ENCODE results near the gene ABCB1. TPM values are rescaled to one million over a fixed set of nuclear protein-coding genes. Genes with fewer than 3 reads are reported as not detected.
A peak's percentile ranks its signal among the peaks of the same experiment; 100 is the strongest.

Gene ABCB1
- not detected for polyA plus RNA-seq (2013, experiment 1 of 4)
- not detected for polyA plus RNA-seq (2013, experiment 2 of 4)
- polyA plus RNA-seq (2013, experiment 3 of 4) = 0.21 TPM
- not detected for polyA plus RNA-seq (2013, experiment 4 of 4)

- peaks cover 47% of the 10 kb centered on the region for H3K27me3 ChIP-seq (ENCODE audit: control insufficient read depth, insufficient read depth, low read length, poor library complexity, severe bottlenecking)
- WGBS, 2 experiments = 4 to 5% methylated on average over 61 of the region's 61 CpGs
Observed at GRCh38 chr7:87600130-87601124, at the start of gene ABCB1. Gene ABCB1 (minus strand): TSS chr7:87600884. CDS start chr7:87600184, 700 bp downstream.

DNA sequence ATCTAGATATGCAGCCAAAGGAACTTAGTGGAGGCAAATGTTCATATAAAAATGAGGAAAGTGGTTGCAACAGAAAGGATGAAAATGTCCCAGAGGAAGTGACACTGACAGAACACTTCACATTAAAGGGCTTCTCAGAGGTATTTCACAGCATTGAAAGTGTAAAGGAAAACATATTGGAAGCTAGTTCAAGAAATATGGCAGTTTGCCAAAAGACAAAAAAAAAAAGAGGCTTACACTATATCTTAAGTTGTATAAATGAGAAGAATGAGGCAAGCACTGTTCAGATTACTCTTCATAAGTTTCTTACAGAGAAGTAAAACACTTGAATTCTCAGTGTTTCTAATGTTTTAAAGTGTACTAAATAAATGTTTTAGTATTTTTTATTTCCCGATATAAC, 47.6 kb upstream of the ABCB1 start:
- H3K4me3 ChIP-seq (ENCODE audit: insufficient read depth, low read depth, low read length) = no peak overlapping the region
- H3K36me3 ChIP-seq (ENCODE audit: control insufficient read depth, insufficient read depth, low read length) = no peaks in the 10 kb centered on the region
- no peaks in the 10 kb centered on the region for H3K27me3 ChIP-seq (ENCODE audit: control insufficient read depth, insufficient read depth, low read length, poor library complexity, severe bottlenecking)
- H3K27ac ChIP-seq (ENCODE audit: insufficient read depth, low read depth, low read length, poor library complexity, severe bottlenecking) = no peak overlapping the region
- no CpG with 5 or more reads among the region's 1 CpG for WGBS, 2 experiments
- H3K4me1 ChIP-seq (ENCODE audit: control insufficient read depth, insufficient read depth, low read length) = no peaks in the 10 kb centered on the region
- no peaks in the 10 kb centered on the region for H3K9me3 ChIP-seq (ENCODE audit: control insufficient read depth, low read length)

More at GRCh38 chr7:87600130-87601124, at the start of gene ABCB1:
- no peaks in the 10 kb centered on the region for H3K4me1 ChIP-seq (ENCODE audit: control insufficient read depth, insufficient read depth, low read length)
- no peak within 1 kb of the TSS for H3K27ac ChIP-seq (ENCODE audit: insufficient read depth, low read depth, low read length, poor library complexity, severe bottlenecking)
- H3K36me3 ChIP-seq (ENCODE audit: control insufficient read depth, insufficient read depth, low read length) = no peaks in the 10 kb centered on the region
- no peaks in the 10 kb centered on the region for H3K9me3 ChIP-seq (ENCODE audit: control insufficient read depth, low read length)
- peak within 1 kb of the TSS; percentile 32 for H3K4me3 ChIP-seq (ENCODE audit: insufficient read depth, low read depth, low read length)

GRCh38 chr7:87645446-87645845, 44.8 kb upstream of the ABCB1 start:
- no peaks in the 10 kb centered on the region for H3K27me3 ChIP-seq (ENCODE audit: control insufficient read depth, insufficient read depth, low read length, poor library complexity, severe bottlenecking)
- 95 to 100% methylated on average over 1 of the region's 1 CpG for WGBS, 2 experiments
- no peak overlapping the region for H3K4me3 ChIP-seq (ENCODE audit: insufficient read depth, low read depth, low read length)
- no peaks in the 10 kb centered on the region for H3K9me3 ChIP-seq (ENCODE audit: control insufficient read depth, low read length)
- H3K36me3 ChIP-seq (ENCODE audit: control insufficient read depth, insufficient read depth, low read length) = no peaks in the 10 kb centered on the region
- no peak overlapping the region for H3K27ac ChIP-seq (ENCODE audit: insufficient read depth, low read depth, low read length, poor library complexity, severe bottlenecking)
- no peaks in the 10 kb centered on the region for H3K4me1 ChIP-seq (ENCODE audit: control insufficient read depth, insufficient read depth, low read length)

GRCh38 chr7:87635921-87636320, 35.2 kb upstream of the ABCB1 start:
- no peaks in the 10 kb centered on the region for H3K36me3 ChIP-seq (ENCODE audit: control insufficient read depth, insufficient read depth, low read length)
- WGBS, 2 experiments = 90 to 91% methylated on average over 1 of the region's 1 CpG
- H3K4me1 ChIP-seq (ENCODE audit: control insufficient read depth, insufficient read depth, low read length) = no peaks in the 10 kb centered on the region
- no peaks in the 10 kb centered on the region for H3K9me3 ChIP-seq (ENCODE audit: control insufficient read depth, low read length)
- H3K4me3 ChIP-seq (ENCODE audit: insufficient read depth, low read depth, low read length) = no peak overlapping the region
- no peaks in the 10 kb centered on the region for H3K27me3 ChIP-seq (ENCODE audit: control insufficient read depth, insufficient read depth, low read length, poor library complexity, severe bottlenecking)
- H3K27ac ChIP-seq (ENCODE audit: insufficient read depth, low read depth, low read length, poor library complexity, severe bottlenecking) = no peak overlapping the region

GRCh38 chr7:87628780-87629569, 28.3 kb upstream of the ABCB1 start:
- peaks cover 40% of the 10 kb centered on the region for H3K27me3 ChIP-seq (ENCODE audit: control insufficient read depth, insufficient read depth, low read length, poor library complexity, severe bottlenecking)

DNA sequence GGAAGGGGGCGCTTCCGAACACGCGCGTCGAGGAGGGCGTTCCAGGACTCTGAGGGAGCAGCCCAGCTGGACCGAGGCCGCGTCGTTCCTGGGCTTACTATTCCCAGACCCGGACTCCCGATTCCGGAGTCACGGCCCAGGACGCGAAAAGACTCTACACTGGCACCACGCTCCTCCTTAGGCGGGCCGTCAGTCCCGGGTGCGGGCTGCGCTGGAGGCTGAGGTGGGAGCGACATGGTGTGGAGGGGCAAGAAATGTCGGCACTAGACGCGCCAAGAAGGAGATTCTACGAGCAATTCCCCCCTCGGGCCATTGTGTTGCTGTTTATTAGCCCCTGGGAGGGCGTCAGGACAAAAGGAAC, 26.9 kb upstream of the ABCB1 start:
- Histone ChIP-seq H3K4me1 (ENCODE audit: control insufficient read depth, insufficient read depth, low read length) (no peaks in the 10 kb centered on the region), H3K27ac (ENCODE audit: insufficient read depth, low read depth, low read length, poor library complexity, severe bottlenecking) (no peak overlapping the region), H3K9me3 (ENCODE audit: control insufficient read depth, low read length) (no peaks in the 10 kb centered on the region), H3K4me3 (ENCODE audit: insufficient read depth, low read depth, low read length) (peak overlapping the region; percentile 58), H3K36me3 (ENCODE audit: control insufficient read depth, insufficient read depth, low read length) (no peaks in the 10 kb centered on the region), H3K27me3 (ENCODE audit: control insufficient read depth, insufficient read depth, low read length, poor library complexity, severe bottlenecking) (peaks cover 40% of the 10 kb centered on the region)
- 1 to 2% methylated on average over 30 of the region's 30 CpGs for WGBS, 2 experiments

More at GRCh38 chr7:87628780-87629569, 28.3 kb upstream of the ABCB1 start:
- Histone ChIP-seq H3K9me3 (ENCODE audit: control insufficient read depth, low read length) (no peaks in the 10 kb centered on the region), H3K4me3 (ENCODE audit: insufficient read depth, low read depth, low read length) (peak overlapping the region; percentile 58), H3K36me3 (ENCODE audit: control insufficient read depth, insufficient read depth, low read length) (no peaks in the 10 kb centered on the region), H3K4me1 (ENCODE audit: control insufficient read depth, insufficient read depth, low read length) (no peaks in the 10 kb centered on the region), H3K27ac (ENCODE audit: insufficient read depth, low read depth, low read length, poor library complexity, severe bottlenecking) (no peak overlapping the region)
- WGBS, 2 experiments = 9 to 11% methylated on average over 39 of the region's 39 CpGs

DNA sequence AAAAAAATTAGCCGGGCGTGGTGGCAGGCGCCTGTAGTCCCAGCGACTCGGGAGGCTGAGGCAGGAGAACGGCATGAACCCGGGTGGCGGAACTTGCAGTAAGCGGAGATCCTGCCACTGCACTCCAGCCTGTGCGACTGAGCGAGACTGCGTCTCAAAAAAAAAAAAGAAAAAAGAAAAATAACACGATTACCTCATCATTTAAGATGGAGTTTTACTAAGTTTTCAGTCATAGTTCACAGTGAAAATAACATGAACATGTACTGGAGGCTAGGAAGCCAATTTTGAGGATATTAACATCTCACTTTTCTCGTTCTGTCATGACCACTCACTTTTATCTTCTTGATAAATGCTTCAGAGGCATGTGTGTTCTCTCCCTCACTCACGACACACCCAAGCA, 24.4 kb upstream of the ABCB1 start:
- Histone ChIP-seq H3K36me3 (ENCODE audit: control insufficient read depth, insufficient read depth, low read length) (no peaks in the 10 kb centered on the region), H3K9me3 (ENCODE audit: control insufficient read depth, low read length) (no peaks in the 10 kb centered on the region), H3K4me3 (ENCODE audit: insufficient read depth, low read depth, low read length) (no peak overlapping the region), H3K27me3 (ENCODE audit: control insufficient read depth, insufficient read depth, low read length, poor library complexity, severe bottlenecking) (peaks cover 35% of the 10 kb centered on the region), H3K4me1 (ENCODE audit: control insufficient read depth, insufficient read depth, low read length) (no peaks in the 10 kb centered on the region), H3K27ac (ENCODE audit: insufficient read depth, low read depth, low read length, poor library complexity, severe bottlenecking) (no peak overlapping the region)
- WGBS, 2 experiments = 93 to 94% methylated on average over 13 to 15 of the region's 15 CpGs

DNA sequence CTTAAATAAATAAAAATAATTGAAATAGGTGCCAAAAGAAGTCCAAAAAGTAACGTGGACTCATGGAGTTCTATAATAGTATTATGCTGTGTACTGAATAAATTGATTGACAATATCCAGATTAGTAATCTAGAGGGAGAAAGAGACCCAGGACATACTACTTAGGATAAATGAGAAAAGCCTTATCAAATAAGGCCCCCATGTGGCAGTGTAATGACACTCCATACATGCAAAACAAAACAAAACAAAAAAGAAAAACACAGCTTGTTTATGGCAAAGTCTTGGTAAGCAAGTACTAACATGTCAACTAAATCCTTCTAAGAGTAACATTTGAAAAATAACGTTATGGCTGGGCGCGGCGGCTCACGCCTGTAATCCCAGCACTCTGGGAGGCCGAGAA, 23.9 kb upstream of the ABCB1 start:
- H3K4me3 ChIP-seq (ENCODE audit: insufficient read depth, low read depth, low read length) = no peak overlapping the region
- WGBS, 2 experiments = 84 to 86% methylated on average over 7 of the region's 7 CpGs
- peaks cover 30% of the 10 kb centered on the region for H3K27me3 ChIP-seq (ENCODE audit: control insufficient read depth, insufficient read depth, low read length, poor library complexity, severe bottlenecking)
- H3K4me1 ChIP-seq (ENCODE audit: control insufficient read depth, insufficient read depth, low read length) = no peaks in the 10 kb centered on the region
- H3K9me3 ChIP-seq (ENCODE audit: control insufficient read depth, low read length) = no peaks in the 10 kb centered on the region
- no peaks in the 10 kb centered on the region for H3K36me3 ChIP-seq (ENCODE audit: control insufficient read depth, insufficient read depth, low read length)
- no peak overlapping the region for H3K27ac ChIP-seq (ENCODE audit: insufficient read depth, low read depth, low read length, poor library complexity, severe bottlenecking)

GRCh38 chr7:87615197-87615596, 14.5 kb upstream of the ABCB1 start:
- 83 to 95% methylated on average over 1 of the region's 1 CpG for WGBS, 2 experiments

GRCh38 chr7:87609916-87610315, 9.2 kb upstream of the ABCB1 start:
- WGBS, 2 experiments = 90 to 91% methylated on average over 5 of the region's 5 CpGs
- Histone ChIP-seq H3K4me3 (ENCODE audit: insufficient read depth, low read depth, low read length) (no peak overlapping the region), H3K4me1 (ENCODE audit: control insufficient read depth, insufficient read depth, low read length) (no peaks in the 10 kb centered on the region), H3K27ac (ENCODE audit: insufficient read depth, low read depth, low read length, poor library complexity, severe bottlenecking) (no peak overlapping the region), H3K36me3 (ENCODE audit: control insufficient read depth, insufficient read depth, low read length) (no peaks in the 10 kb centered on the region), H3K9me3 (ENCODE audit: control insufficient read depth, low read length) (no peaks in the 10 kb centered on the region), H3K27me3 (ENCODE audit: control insufficient read depth, insufficient read depth, low read length, poor library complexity, severe bottlenecking) (no peaks in the 10 kb centered on the region)

More at GRCh38 chr7:87615197-87615596, 14.5 kb upstream of the ABCB1 start:
- no peak overlapping the region for H3K4me3 ChIP-seq (ENCODE audit: insufficient read depth, low read depth, low read length)
- no peaks in the 10 kb centered on the region for H3K9me3 ChIP-seq (ENCODE audit: control insufficient read depth, low read length)
- H3K27me3 ChIP-seq (ENCODE audit: control insufficient read depth, insufficient read depth, low read length, poor library complexity, severe bottlenecking) = no peaks in the 10 kb centered on the region
- no peaks in the 10 kb centered on the region for H3K4me1 ChIP-seq (ENCODE audit: control insufficient read depth, insufficient read depth, low read length)
- no peak overlapping the region for H3K27ac ChIP-seq (ENCODE audit: insufficient read depth, low read depth, low read length, poor library complexity, severe bottlenecking)
- no peaks in the 10 kb centered on the region for H3K36me3 ChIP-seq (ENCODE audit: control insufficient read depth, insufficient read depth, low read length)
